Measurements from ENCODE around the gene WDR89.
"Not testable (repeated sequence)": the region's sequence is repeated elsewhere in the genome, so short reads cannot be mapped to it uniquely, and the experiment has no call there.

The WDR89 gene

DNA sequence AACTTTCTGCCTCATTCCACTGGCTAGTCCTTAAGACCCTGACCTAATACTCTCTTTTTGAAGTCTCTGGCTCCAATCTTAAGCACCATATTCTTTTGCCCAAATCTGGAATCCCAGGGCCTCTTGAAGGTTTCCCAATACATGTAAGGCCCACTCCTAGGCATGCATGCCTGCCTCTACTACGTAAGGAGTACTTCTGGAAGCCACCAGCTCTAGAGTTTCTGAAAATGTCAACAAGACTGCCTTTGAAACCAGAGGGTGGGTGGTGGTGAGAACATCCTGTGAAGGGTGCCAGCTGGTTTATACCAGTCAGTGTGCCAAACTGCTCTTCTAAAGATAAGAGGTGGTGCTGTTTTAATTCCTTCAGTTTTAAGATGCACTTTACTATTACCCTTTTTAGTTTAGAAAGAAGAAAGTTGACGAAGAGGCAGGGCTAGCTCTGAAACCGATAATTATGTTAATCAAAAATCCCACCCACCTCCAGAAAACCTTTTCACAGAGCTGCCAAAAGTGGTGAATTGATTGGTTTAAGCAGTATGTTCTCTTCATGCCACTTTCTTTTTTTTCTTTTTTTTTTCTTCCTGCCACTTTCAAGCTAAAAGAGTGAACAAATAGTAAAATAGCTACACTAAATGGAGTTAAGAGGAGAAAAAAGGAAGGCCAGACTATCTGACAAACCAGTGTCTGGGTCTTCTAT lies 8.7 kb upstream of the WDR89 start:
- DNase-seq, result peak; percentile 14 to 48

- no peak for DNase-seq
Observed at GRCh38 chr14:63647696-63648410, 6.2 kb upstream of the WDR89 start.

DNA sequence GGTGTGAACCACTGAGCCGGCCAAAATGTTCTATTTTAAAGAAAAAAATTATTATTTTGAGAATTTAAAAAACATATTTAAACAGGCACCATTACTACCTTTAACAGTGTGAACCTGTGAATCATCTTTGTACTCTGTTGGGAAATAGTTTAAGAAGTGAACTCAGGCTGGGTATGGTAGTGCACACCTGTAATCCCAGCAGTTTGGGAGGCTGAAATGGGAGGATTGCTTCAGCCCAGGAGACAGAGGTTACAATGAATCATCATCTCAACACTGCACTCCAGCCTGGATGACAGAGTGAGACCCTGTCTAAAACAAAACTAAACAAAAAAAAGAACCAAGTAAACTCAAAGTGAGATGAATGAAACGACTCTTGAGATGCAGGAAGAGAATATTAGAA lies 3.1 kb upstream of the WDR89 start:
- DNase-seq, result no peak

- DNase-seq, result no peak
Observed at GRCh38 chr14:63642656-63643382, 1.1 kb upstream of the WDR89 start.

- peak; percentile 54 to 82 for DNase-seq
Observed at GRCh38 chr14:63642229-63642611, 549 bp upstream of the WDR89 start.

DNA sequence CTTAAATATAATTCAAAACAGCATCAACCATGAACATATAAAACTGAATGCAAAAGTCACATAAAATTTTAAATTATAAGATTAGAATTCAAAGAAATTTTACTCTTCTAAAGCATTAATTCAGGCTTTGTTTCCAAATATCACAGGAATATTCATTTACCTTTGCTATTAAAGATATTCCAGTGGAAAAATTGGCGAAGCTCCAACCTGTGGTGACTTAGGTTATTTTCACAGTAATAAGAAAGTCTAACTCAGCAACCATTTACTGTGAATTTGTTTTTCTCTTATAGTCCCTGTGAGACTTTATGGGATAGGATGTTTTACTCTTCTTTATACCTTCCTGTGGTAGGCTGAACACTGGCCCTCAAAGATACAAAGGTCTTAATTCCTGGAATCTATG lies 3.2 kb downstream of the WDR89 start:
- no peak for DNase-seq

DNA sequence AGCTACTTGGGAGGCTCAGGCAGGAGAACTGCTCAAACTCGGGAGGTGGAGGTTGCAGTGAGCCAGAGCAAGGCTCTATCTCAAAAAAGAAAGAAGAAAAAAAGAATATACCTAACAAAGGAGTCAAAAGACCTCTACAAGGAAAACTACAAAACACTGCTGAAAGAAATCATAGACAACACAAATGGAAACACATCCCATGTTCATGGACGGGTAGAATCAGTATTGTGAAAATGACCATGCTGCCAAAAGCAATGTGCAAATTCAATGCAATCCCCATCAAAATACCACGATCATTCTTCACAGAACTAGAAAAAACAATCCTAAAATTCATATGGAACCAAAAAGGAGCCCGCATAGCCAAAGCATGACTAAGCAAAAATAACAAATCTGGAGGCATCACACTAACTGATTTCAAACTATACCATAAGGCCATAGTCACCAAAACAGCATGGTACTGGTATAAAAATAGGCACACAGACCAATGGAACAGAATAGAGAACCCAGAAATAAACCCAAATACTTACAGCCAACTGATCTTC lies 5.5 kb downstream of the WDR89 start:
- not testable (repeated sequence) for DNase-seq

DNA sequence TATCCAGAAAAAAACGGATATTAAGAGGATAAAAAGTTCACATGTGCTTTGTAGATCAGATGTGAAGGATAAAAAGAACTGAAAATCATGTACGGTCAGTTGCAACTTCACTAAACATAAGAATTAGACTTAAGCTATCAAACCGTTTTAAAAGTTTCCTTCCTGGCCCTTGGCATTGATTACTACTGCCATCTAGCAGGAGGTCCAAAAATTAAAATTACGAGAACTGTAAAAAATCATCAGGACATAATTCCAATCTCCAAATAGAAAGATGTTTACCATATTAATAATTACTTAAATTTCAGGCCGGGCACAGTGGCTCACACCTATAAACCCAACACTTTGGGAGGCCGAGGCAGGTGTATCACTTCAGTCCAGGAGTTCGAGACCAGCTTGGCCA lies 7.9 kb downstream of the WDR89 start:
- no peak for DNase-seq

DNA sequence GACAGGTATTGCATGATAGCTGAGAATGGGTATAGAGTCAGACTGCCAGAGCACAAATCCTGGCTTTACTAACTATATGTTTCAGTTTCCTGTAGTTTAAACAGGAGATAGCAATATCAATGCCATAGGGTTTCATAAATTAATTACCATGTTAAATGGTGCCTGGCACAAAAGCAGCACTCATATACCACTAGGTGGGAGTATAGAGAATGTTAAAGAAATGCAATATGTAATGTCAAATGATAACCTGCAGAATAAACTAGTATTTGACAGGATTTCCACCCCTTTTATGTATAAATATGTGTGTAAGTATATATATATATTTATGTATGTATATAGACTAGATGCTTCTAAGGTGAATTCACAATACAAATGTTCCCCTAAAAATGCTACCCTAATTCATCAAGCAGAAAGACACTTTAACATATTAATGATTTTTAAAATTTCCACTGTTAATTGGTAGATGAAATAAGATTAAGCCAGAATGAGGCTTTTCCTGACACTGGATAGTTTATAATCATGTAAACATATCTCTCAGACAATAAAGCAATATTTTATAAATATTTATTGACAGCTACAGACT lies 8.6 kb downstream of the WDR89 start:
- no peak for DNase-seq

DNA sequence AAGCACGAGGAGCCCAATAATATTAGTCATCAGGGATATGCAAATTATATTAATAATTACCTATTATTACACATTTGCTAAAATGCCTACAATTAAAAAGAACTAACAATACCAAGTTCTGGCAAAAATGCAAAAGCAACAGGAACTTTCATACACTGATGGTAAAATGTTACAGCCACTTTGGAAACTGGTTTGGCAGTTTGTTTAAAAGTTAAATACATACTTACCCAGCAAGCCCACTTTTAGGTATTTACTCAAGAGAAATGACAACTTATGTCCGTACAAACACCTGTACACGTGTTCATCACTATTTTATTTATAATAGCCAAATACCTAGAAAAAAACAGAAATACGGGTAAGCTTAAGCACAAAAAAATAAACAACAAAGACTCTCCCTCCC lies 17.0 kb downstream of the WDR89 start:
- no peak for DNase-seq

DNA sequence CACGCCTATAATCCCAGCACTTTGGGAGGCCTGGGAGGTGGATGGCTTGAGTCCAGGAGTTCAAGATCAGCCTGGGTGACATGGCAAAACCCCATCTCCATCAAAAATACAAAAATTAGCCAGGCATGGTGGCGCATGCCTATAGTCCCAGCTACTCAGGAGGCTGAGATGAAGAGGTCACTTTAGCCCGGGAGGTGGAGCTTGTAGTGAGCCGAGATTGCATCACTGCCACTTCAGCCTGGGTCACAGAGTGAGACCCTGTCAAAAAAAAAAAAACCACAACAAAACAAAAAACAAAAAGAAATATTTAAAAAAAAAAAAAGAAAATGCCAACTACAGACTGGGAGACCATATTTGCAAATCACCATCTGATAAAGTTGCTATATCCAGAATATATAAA lies 17.5 kb downstream of the WDR89 start:
- no peak for DNase-seq

DNA sequence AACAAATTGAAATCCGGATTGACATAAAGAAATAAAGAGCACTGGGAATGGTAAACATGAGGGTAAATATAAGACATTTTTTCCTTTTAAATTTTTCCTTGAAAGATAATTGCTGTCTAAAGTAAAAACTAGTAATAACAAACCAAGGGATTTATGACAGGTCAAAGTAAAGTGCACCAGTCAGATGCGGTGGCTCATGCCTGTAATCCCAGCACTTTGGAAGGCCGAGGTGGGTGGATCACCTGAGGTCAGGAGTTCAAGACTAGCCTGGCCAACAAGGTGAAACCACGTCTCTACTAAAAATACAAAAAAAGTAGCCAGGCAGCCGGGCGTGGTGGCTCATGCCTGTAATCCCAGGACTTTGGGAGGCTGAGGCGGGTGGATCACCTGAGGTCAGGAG lies 19.7 kb downstream of the WDR89 start:
- DNase-seq, result not testable (repeated sequence)

DNA sequence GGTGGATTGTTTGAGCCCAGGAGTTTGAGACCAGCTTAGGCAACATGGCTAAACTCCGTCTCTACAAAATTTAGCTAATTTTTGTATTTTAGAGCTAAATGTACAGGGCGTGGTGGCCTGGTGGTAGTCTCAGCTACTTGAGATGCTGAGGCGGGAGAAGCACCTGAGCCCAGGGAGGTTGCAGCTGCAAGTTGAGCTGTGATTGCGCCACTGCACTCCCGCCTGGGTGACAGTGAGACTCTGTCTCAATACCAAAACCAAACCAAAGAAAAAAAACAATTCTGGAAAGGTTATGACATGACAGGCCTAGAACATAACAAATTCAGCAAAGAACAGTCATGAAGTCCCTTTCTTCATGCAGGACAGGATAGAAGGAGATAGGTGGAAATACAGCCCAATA lies 25.7 kb downstream of the WDR89 start:
- no peak for DNase-seq

- DNase-seq, result no peak
Observed at GRCh38 chr14:63614679-63615363, 26.9 kb downstream of the WDR89 start.

DNA sequence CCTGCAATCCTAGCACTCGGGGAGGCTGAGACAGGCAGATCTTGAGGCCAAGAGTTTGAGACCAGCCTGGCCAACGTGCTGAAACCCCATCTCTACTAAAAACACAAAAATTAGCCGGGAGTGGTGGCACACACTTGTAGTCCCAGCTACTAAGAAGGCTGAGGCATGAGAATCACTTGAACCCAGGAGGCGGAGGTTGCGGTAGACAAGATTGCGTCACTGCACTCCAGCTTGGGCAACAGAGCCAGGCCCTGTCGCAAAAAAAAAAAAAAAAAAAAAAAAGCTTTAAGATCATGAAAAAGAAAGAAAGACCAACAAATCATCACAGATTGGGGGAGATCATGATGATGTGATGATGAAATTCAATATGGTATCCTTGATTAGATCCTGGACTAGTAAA lies 30.6 kb downstream of the WDR89 start:
- no peak for DNase-seq

GRCh38 chr14:63605041-63605532 lies 36.6 kb downstream of the WDR89 start:
- DNase-seq, result no peak

DNA sequence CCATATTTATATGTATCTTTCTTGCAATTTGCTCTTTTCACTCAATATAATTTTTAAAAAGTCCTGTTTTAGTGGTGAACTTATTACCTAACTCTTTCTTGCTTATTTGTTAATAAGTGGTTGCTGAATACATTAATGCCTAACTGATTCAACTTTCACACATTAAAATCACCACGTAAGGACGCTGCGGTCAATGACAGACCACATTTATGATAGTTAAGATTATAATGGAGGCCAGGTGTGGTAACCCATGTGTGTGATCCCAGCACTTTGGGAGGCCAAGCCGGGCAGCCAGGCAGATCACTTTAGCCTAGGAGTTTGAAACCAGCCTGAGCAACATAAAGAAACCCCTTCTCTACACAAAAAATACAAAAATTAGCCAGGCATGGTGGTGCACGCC lies 37.0 kb downstream of the WDR89 start:
- no peak for DNase-seq

- no peak for DNase-seq
Observed at GRCh38 chr14:63603749-63604277, 37.9 kb downstream of the WDR89 start.

GRCh38 chr14:63598807-63599206 lies 42.9 kb downstream of the WDR89 start:
- DNase-seq, result no peak

GRCh38 chr14:63596998-63597658 lies 44.5 kb downstream of the WDR89 start:
- DNase-seq, result no peak

- DNase-seq, result no peak
Observed at GRCh38 chr14:63594455-63595372, 47.0 kb downstream of the WDR89 start.

Measured in stimulated activated CD4-positive, alpha-beta T cell treated with anti-CD3 and anti-CD28 coated beads, Interleukin-4, amount 100 ng/mL, for 4 hours (primary cell).